ENCODE results near the gene GABRB1. TPM values are rescaled to one million over a fixed set of nuclear protein-coding genes. Genes with fewer than 3 reads are reported as not detected.

GABRB1 gene
- total and polyA plus RNA-seq, 2 of the 8 experiments (the other 6 are each of a cell fraction or from before 2014, with no cell fraction given), result 0.22 to 0.38 TPM

GRCh38 chr4:47215759-47216158 is 184.4 kb downstream of the GABRB1 start:
- no peak overlapping the region for H2AK5ac ChIP-seq (ENCODE audit: low read depth, low read length)
- no peaks in the 10 kb centered on the region for H3K4me1 ChIP-seq (replicated peaks in 1 of 4; ENCODE audit: control insufficient read depth in 3 of 4, insufficient read depth in 4 of 4, low read length in 3 of 4)
- no peak overlapping the region for H3K4me3 ChIP-seq (ENCODE audit: extremely low read depth in 1 of 4, insufficient read depth in 2 of 4, low read depth in 3 of 4, low read length in 4 of 4)
- no peak overlapping the region for H3K9ac ChIP-seq (replicated peaks in 1 of 4; ENCODE audit: extremely low read depth in 1 of 4, low read depth in 3 of 4, low read length in 3 of 4)
- H2AFZ ChIP-seq (ENCODE audit: low read length), result no peak overlapping the region
- H4K20me1 ChIP-seq (replicated peaks in 1 of 2; ENCODE audit: control insufficient read depth in 1 of 2, insufficient read depth in 2 of 2, low read length in 2 of 2), result no peaks in the 10 kb centered on the region
- ChIA-PET POLR2A (ENCODE audit: partially characterized antibody) (no interaction called here), CTCF (ENCODE audit: partially characterized antibody) (interaction anchor here (1.4 kb wide), 1 partner anchor 14 kb away, joined by 4 read pairs; no protein-coding TSS in a partner anchor)
- no peak overlapping the region for H3K4me2 ChIP-seq (ENCODE audit: insufficient read depth in 1 of 2, low read depth in 2 of 2, low read length in 2 of 2)
- no peak overlapping the region for H2BK120ac ChIP-seq (replicated peaks; ENCODE audit: low read depth, low read length)
- FAIRE-seq (no peak), DNase-seq (ENCODE audit: low read depth in 1 of 2, low spot score in 2 of 2) (no peak)
- no peak overlapping the region for H2BK5ac ChIP-seq (ENCODE audit: low read depth, low read length)
- H3K9me3 ChIP-seq (ENCODE audit: insufficient read depth in 2 of 2, low read depth in 1 of 2, low read length in 1 of 2), result no peaks in the 10 kb centered on the region
- no peak overlapping the region for H3K4ac ChIP-seq (replicated peaks; ENCODE audit: insufficient read length, low read depth, low read length)
- no peaks in the 10 kb centered on the region for H3K36me3 ChIP-seq (ENCODE audit: control insufficient read depth in 2 of 4, insufficient read depth in 4 of 4, low read length in 3 of 4)
- H4K5ac ChIP-seq (ENCODE audit: insufficient read length, low read depth, low read length), result no peak overlapping the region
- H3K14ac ChIP-seq (ENCODE audit: insufficient read length), result no peak overlapping the region
- H3K79me1 ChIP-seq (ENCODE audit: low read depth, low read length), result no peaks in the 10 kb centered on the region
- H2BK20ac ChIP-seq (ENCODE audit: low read length), result no peak overlapping the region
- no peaks in the 10 kb centered on the region for H3K27me3 ChIP-seq (replicated peaks in 1 of 4; ENCODE audit: control insufficient read depth in 3 of 4, extremely low read depth in 1 of 4, insufficient read depth in 3 of 4, low read length in 3 of 4)
- H2BK12ac ChIP-seq (ENCODE audit: low read depth, low read length), result no peak overlapping the region
- no peaks in the 10 kb centered on the region; the same call in 1 of the 2 replicates for H3K23me2 ChIP-seq (ENCODE audit: low read depth, low read length)
- H3K27ac ChIP-seq (ENCODE audit: low read depth, low read length), result no peak overlapping the region
- no peak overlapping the region for H4K91ac ChIP-seq (replicated peaks; ENCODE audit: insufficient read length, low read length)
- no peak overlapping the region for H3K56ac ChIP-seq (replicated peaks; ENCODE audit: insufficient read length, low read depth, low read length)
- H4K8ac ChIP-seq (ENCODE audit: extremely low read depth, insufficient read depth, low read length), result no peak overlapping the region
- no peaks in the 10 kb centered on the region for H3K79me2 ChIP-seq (ENCODE audit: control insufficient read depth in 1 of 2, insufficient read depth in 2 of 2, low read length in 2 of 2)
- no peak overlapping the region for H3K18ac ChIP-seq (ENCODE audit: extremely low read depth, low read length)
- H2BK15ac ChIP-seq (ENCODE audit: low read length), result no peak overlapping the region
- WGBS, 2 experiments (ENCODE audit: extremely low coverage in 1 of 2, insufficient coverage in 1 of 2, insufficient read length in 1 of 2, insufficient replicate concordance in 2 of 2, low coverage in 1 of 2, low lambda C conversion rate in 2 of 2, missing lambda C conversion rate in 1 of 2), result 63% methylated on average over 1 of the region's 1 CpG; no CpG with 5 or more reads in 1 of the 2 experiments
- H3K23ac ChIP-seq (ENCODE audit: insufficient read length), result no peak overlapping the region
- no peak for TF ChIP-seq SP4 (IDR thresholded peaks at IDR 0.05; ENCODE audit: low read length)
- no peak for TF ChIP-seq JUND (IDR thresholded peaks at IDR 0.05; ENCODE audit: low read length)
- TF ChIP-seq SIN3A (conservative IDR thresholded peaks at IDR 0.05 in 1 of 2, IDR thresholded peaks at IDR 0.05 in 1 of 2; ENCODE audit: low read depth in 1 of 2, low read length in 2 of 2), result no peak
- no peak for TF ChIP-seq CHD1 (IDR thresholded peaks at IDR 0.05; ENCODE audit: low read depth, low read length)
- TF ChIP-seq, protein P1, sequence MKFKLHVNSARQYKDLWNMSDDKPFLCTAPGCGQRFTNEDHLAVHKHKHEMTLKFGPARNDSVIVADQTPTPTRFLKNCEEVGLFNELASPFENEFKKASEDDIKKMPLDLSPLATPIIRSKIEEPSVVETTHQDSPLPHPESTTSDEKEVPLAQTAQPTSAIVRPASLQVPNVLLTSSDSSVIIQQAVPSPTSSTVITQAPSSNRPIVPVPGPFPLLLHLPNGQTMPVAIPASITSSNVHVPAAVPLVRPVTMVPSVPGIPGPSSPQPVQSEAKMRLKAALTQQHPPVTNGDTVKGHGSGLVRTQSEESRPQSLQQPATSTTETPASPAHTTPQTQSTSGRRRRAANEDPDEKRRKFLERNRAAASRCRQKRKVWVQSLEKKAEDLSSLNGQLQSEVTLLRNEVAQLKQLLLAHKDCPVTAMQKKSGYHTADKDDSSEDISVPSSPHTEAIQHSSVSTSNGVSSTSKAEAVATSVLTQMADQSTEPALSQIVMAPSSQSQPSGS (IDR thresholded peaks at IDR 0.05; ENCODE audit: low read length), result no peak
- no peak for TF ChIP-seq BRCA1 (IDR thresholded peaks at IDR 0.05; ENCODE audit: low read depth, low read length)
- TF ChIP-seq SIX5 (IDR thresholded peaks at IDR 0.05; ENCODE audit: low read depth, low read length), result no peak
- TF ChIP-seq CBX5 (IDR thresholded peaks at IDR 0.05; ENCODE audit: low read depth, low read length), result no peak
- no peak for TF ChIP-seq NANOG (IDR thresholded peaks at IDR 0.05; ENCODE audit: insufficient read depth, low read depth, low read length, poor library complexity, severe bottlenecking)
- no peak for TF ChIP-seq RNF2 (IDR thresholded peaks at IDR 0.05; ENCODE audit: borderline replicate concordance, low read depth, low read length, missing control alignments, poor library complexity, severe bottlenecking)
- TF ChIP-seq FOSL1 (IDR thresholded peaks at IDR 0.05; ENCODE audit: insufficient read depth, low read depth, low read length), result no peak
- no peak for TF ChIP-seq SUZ12 (IDR thresholded peaks at IDR 0.05; ENCODE audit: low read length)
- no peak for TF ChIP-seq SRF (IDR thresholded peaks at IDR 0.05; ENCODE audit: low read depth, low read length)

Data from H1 (cell line).